ENCODE results near the gene MYO18A. TPM values are rescaled to one million over a fixed set of nuclear protein-coding genes. Genes with fewer than 3 reads are reported as not detected.

The MYO18A gene
- total and polyA plus RNA-seq, 2 experiments from 2014 or later = 186 to 564 TPM

- Histone ChIP-seq H3K36me3 (peaks cover 7% of the 10 kb centered on the region), H3K9me3 (ENCODE audit: low read depth) (no peaks in the 10 kb centered on the region), H3K4me1 (ENCODE audit: low read depth) (peaks cover 8% of the 10 kb centered on the region), H3K4me3 (no peak overlapping the region), H3K27ac (no peak overlapping the region), H3K27me3 (no peaks in the 10 kb centered on the region)
- TF ChIP-seq CTCF (IDR thresholded peaks at IDR 0.05; ENCODE audit: low read depth, low read length) = no peak
- DNase-seq (ENCODE audit: low read depth in 1 of 2, low spot score in 1 of 2) = peak in 1 of 2 donors; percentile 53
These were observed 110.6 kb downstream of the MYO18A start for GRCh38 chr17:29069526-29070041.

GRCh38 chr17:29068818-29069217 is 111.4 kb downstream of the MYO18A start:
- Histone ChIP-seq H3K9me3 (ENCODE audit: low read depth) (no peaks in the 10 kb centered on the region), H3K36me3 (peaks cover 2% of the 10 kb centered on the region), H3K4me3 (no peak overlapping the region), H3K27ac (no peak overlapping the region), H3K27me3 (no peaks in the 10 kb centered on the region), H3K4me1 (ENCODE audit: low read depth) (peaks cover 8% of the 10 kb centered on the region)
- TF ChIP-seq CTCF (IDR thresholded peaks at IDR 0.05; ENCODE audit: low read depth, low read length) = no peak
- DNase-seq (ENCODE audit: low read depth in 1 of 2, low spot score in 1 of 2) = peak in 1 of 2 donors; percentile 26

GRCh38 chr17:29066606-29067005 is 113.6 kb downstream of the MYO18A start:
- Histone ChIP-seq H3K27ac (no peak overlapping the region), H3K9me3 (ENCODE audit: low read depth) (no peaks in the 10 kb centered on the region), H3K27me3 (no peaks in the 10 kb centered on the region), H3K4me1 (ENCODE audit: low read depth) (peaks cover 13% of the 10 kb centered on the region), H3K4me3 (no peak overlapping the region), H3K36me3 (no peaks in the 10 kb centered on the region)
- no peak for DNase-seq (ENCODE audit: low read depth in 1 of 2, low spot score in 1 of 2)
- no peak for TF ChIP-seq CTCF (IDR thresholded peaks at IDR 0.05; ENCODE audit: low read depth, low read length)

GRCh38 chr17:29066047-29066446 is 114.2 kb downstream of the MYO18A start:
- Histone ChIP-seq H3K27ac (no peak overlapping the region), H3K9me3 (ENCODE audit: low read depth) (no peaks in the 10 kb centered on the region), H3K27me3 (no peaks in the 10 kb centered on the region), H3K36me3 (no peaks in the 10 kb centered on the region), H3K4me1 (ENCODE audit: low read depth) (peaks cover 19% of the 10 kb centered on the region), H3K4me3 (no peak overlapping the region)
- TF ChIP-seq CTCF (IDR thresholded peaks at IDR 0.05; ENCODE audit: low read depth, low read length) = no peak
- no peak for DNase-seq (ENCODE audit: low read depth in 1 of 2, low spot score in 1 of 2)

GRCh38 chr17:29063992-29064391 is 116.2 kb downstream of the MYO18A start:
- no peak for TF ChIP-seq CTCF (IDR thresholded peaks at IDR 0.05; ENCODE audit: low read depth, low read length)
- H3K27me3 ChIP-seq = no peaks in the 10 kb centered on the region
- no peak for DNase-seq (ENCODE audit: low read depth in 1 of 2, low spot score in 1 of 2)
- no peaks in the 10 kb centered on the region for H3K36me3 ChIP-seq
- H3K27ac ChIP-seq = no peak overlapping the region
- H3K4me1 ChIP-seq (ENCODE audit: low read depth) = peaks cover 22% of the 10 kb centered on the region
- H3K4me3 ChIP-seq = no peak overlapping the region
- H3K9me3 ChIP-seq (ENCODE audit: low read depth) = no peaks in the 10 kb centered on the region
